ENCODE results near the gene TIMM23B.
"Not testable (repeated sequence)": the region's sequence is repeated elsewhere in the genome, so short reads cannot be mapped to it uniquely, and the experiment has no call there.

TIMM23B gene

DNA sequence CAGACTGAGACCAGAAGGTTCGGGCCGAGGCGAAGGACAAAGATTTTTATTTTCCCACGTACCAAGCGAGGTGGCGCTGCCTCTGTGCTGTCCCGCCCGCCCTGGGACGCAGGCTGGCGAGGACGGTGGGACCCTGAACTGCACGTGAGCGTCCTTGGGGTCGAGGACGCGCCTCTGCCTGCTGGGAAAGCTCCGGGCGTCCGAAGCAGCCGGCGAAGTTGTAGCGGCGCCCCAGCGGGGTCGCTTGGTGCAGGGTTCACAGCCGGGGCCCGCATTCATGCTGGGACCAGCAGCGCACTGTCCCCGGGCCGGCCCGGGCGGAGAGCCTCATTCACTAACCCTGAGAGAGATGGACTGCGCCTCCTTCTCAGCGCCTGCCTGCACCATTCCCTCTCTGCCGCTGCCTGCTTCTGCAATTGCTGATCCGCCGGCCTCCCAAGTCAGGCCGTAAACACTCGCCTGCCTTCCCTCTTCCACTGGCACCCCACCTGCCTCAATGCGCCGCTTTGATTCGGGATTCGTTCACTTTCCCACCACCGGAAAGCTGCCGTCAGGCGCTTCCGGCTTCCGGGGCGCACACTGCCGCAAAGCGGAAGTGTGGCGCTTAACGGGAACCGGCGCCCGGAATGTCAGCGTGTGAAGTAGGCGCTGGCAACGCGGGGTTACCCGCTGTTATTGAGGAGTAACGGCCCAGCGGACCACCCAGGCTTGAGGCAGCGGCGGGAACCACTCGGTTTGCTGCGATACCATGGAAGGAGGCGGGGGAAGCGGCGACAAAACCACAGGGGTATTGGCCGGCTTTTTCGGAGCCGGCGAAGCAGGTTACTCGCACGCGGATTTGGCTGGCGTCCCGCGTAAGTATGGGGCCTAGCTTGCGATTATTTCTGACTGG lies at the start of gene TIMM23B, which contains the start of gene PARG:
Gene TIMM23B, plus strand, starts transcription at position 607 of the 892 bp plus-strand sequence. Its CDS starts 142 bp downstream, at position 749.
Gene PARG, minus strand, starts transcription at position 581 of the 892 bp plus-strand sequence. Its CDS starts 302 bp downstream, at position 279.
- peak; percentile 76 to 78 for DNase-seq

GRCh38 chr10:49899999-49900398 lies 41.9 kb upstream of the TIMM23B start:
- DNase-seq, result not testable (repeated sequence)

DNA sequence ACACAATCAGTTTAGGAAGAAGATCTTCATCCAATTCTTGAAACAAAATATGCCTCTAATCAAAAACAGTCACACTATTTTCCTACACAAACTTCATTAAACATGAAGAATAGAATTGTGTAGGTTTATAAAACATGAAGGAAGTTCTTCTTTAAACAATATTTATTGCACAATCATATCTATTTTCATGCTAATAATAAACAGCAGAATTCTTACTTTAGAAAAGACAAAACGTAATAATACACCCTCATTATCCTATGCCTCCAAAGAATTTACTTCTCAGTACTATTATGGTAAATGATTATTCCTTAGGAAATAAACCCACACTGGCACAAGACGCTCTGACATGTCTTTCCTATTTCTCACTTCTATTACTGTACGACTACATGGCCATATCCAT lies 41.4 kb upstream of the TIMM23B start:
- not testable (repeated sequence) for DNase-seq

DNA sequence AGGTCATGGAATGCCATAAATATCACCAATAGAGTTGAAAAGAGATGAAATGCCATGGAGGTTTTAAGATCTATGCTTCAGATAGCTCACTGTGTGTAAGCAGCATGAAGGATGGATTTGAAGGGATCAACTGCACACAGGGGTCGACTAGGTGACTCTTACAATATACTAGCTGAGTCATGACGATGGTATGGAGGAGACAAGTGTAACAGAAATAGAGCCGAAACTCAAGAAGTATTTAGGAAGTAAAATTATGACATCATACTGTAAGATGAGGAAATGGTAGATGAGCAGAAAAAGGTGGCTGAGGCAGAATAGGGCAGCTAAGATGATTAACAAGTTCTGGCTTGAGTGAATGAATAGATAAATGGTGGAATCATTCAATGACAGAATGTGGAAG lies 38.0 kb upstream of the TIMM23B start:
- not testable (repeated sequence) for DNase-seq

GRCh38 chr10:49908290-49909080 lies 33.4 kb upstream of the TIMM23B start:
- not testable (repeated sequence) for DNase-seq

DNA sequence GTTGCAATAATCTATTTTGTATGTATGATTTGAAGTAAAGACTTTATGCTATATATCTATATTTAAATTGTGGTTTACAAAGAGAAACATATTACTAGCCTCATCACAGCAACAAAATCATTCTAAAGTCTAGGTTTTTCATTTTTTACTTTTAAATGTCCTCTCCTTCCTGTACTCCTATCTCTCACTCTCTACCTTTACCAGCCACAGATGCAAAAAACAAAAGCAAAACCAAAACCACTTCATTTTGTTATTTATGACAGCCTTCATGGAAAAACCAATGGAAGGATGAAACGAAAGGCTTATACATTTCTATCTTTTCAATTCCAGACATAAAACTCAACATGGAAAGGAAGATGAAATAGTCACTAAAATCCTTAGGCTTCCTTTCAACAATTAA lies 31.6 kb upstream of the TIMM23B start:
- not testable (repeated sequence) for DNase-seq

DNA sequence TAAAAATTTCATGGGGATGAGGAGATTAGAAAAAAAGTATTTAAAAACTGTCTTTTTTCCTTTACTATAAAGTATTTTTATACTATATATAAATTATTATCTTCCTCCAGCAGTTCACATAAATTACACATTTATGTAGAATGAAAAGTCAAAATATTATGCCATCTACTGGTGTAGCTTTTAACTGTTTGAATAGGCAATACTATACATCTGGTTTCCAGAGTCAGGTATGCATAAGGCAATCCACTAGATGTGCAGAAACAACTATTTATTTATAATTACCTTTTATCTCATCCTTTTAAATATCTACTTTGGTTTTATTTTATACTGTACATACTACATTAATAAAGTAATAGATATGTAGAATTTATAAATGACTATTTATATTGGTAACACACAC lies 25.4 kb upstream of the TIMM23B start:
- DNase-seq, result not testable (repeated sequence)

DNA sequence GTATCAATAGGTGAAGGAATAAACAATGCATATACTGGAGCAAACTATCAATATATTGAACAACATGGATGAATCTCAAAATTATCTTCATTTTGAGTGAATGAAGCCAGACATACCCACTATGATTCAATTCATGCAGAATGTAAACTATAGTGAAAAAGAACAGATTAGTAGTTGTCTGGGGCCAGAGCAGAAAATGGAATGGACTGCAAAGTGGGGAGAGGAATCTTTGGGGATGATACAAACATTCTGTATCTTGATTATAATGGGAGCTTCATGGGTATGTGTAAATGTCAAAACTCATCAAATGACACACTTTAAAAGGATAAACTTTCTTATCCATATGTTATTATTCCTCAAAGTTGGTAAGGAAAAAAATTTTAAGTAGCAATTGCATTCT lies 23.9 kb upstream of the TIMM23B start:
- not testable (repeated sequence) for DNase-seq

DNA sequence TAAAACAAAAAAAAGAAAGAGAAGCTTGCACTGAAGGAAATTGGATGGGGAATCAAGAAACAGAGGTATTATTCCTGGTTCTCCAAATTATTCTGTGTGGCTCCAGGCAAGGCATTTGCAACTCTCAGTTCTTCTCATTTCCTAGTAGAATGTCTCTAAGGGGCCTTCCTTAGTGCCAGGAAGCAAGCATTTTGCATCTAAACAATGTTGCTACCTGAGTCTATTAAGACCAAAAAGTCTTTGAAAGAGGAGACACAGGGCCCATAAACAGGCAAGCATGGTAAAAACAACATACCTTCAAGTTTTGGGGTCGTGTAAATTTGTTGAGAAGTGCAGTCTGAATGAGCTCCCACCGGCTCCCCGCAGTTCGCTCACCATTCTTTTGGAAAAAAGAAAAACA lies 19.8 kb upstream of the TIMM23B start:
- DNase-seq, result not testable (repeated sequence)

DNA sequence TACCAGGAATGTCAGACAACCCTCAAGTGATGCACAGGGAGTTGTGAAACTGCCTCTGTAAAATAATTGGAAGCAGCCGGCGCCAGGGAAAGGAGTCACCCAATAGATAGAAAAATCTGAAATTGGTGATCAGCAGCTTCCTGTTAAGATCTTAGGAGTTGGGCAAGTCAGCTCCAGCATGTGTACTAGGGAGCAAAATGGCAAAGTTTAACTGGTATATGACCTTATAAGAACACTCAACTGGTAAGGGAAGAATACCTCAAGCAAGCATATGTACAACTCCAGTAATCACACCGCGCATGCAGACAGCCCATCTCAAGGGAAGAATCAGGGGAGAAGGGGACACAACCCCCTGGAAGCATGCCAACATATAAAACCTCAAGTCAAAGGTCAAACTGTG lies 18.3 kb upstream of the TIMM23B start:
- DNase-seq, result not testable (repeated sequence)

DNA sequence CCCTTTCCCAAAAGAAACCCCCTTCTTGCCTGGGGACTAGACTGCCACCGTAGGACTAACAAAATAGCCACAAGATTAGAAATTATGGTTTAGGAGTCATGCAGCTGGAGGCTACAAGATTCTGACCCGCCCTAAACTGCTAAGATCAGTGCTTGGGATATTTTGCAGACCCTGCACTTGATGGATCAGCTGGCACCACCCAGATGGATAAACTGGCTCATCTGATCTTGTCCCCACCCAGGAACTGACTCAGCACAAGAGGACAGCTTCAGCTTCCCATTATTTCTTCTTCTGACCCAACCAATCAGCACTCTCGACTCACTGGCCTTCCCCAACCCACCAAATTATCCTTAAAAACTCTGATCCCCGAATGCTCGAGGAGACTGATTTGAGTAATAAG lies 10.6 kb upstream of the TIMM23B start:
- not testable (repeated sequence) for DNase-seq

- DNase-seq, result not testable (repeated sequence)
These were observed 9.7 kb upstream of the TIMM23B start for GRCh38 chr10:49931959-49932728.

GRCh38 chr10:49942339-49942705 lies 469 bp downstream of the TIMM23B start:
- DNase-seq, result not testable (repeated sequence)

DNA sequence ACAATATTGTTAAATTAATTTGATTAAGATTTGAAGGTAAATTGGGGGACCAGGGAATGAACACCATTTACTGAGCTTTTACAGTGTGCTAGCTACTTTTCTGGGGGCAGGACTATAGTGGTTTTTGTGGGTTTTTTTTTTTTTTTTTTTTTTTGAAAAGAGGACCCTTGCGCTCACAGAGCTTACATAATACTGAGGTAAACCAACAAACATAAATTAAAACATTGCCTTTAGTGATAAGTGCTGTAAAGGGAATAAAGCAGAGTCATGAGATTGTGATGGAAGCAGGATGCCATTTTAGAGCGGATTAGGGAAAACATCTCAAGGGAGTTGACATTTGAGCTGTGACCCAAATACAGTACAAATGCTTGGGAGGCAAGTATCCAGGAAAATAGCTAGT lies 1.8 kb downstream of the TIMM23B start:
- DNase-seq, result not testable (repeated sequence)

DNA sequence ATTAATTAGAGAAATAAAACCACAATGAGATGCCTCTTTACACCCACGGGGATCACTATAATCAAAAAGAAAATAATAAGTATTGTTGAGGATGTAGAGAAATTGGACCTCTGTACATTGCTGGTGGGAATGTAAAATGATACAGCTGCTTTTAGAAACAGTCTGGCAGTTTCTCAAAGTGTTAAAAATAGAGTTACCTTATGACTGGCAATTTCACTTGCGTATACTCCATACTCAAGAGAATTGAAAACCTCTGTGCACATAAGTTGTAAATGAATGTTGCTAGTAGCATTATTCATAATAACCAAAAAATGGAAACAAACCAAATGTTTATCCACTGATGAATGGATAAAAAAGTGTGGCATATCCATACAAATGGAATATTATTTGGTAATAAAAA lies 6.3 kb downstream of the TIMM23B start:
- not testable (repeated sequence) for DNase-seq

- DNase-seq, result not testable (repeated sequence)
These were observed 6.9 kb downstream of the TIMM23B start for GRCh38 chr10:49948737-49949136.

DNA sequence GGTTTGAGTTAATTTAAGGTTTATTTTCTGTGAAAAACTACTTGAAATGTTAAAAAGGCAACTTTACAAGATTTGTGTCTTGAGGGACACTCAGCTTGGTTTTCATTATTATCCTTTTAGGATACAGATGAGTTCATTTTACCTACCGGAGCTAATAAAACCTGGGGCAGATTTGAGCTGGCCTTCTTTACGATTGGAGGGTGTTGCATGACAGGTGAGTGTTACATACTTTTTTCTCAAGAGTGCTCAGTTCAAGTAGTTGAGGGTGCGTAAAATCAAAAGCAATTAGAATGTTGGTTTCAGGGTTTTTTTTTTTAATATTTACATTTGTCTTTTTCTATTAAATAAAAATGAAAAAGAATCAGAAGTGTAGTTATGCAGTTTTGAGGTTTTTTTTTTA lies 10.2 kb downstream of the TIMM23B start:
- not testable (repeated sequence) for DNase-seq

- not testable (repeated sequence) for DNase-seq
These were observed 11.3 kb downstream of the TIMM23B start for GRCh38 chr10:49953122-49953521.

- not testable (repeated sequence) for DNase-seq
These were observed 28.5 kb downstream of the TIMM23B start for GRCh38 chr10:49970331-49970857.

DNA sequence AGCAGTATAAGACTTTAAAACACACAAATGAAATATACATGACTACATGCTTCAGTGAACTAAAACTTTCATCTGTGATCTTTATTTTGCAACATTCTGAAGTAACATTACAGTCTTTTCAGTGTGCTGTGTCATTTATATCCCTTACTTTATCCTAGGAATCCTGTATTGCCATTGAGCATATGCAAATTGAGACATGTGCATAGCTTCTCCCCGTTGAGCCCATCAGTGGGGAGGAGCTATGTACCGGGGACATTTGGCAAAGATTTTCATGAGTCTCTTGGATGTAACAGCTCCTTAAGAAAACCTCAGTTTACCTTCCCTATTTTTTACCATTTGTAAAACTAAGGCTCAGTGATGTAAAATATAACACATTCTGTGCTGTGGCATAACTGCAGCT lies 29.6 kb downstream of the TIMM23B start:
- not testable (repeated sequence) for DNase-seq

DNA sequence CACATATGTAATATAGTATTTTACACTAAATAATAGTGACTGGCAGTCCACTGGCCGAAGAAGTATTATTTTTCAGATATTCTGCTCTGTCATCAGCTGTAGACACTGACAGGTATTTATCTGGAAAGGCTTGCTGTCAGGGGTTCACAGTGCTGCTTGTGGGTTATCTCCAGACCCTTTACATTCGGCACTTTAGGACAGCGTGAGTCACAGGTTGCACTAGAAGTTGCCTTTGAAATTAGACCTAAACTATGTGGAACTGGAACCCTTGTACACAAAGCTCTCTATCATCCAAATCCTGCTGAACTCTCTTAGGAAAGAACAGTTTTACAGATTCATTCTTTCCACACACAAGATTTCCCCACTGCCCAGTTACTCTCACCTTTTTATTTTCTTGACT lies 30.2 kb downstream of the TIMM23B start:
- DNase-seq, result not testable (repeated sequence)

- not testable (repeated sequence) for DNase-seq
These were observed 35.9 kb downstream of the TIMM23B start for GRCh38 chr10:49977756-49978155.

Measured in activated CD4-positive, alpha-beta T cell treated with anti-CD3 and anti-CD28 coated beads, Interleukin-2, amount 50 U/mL, for 48 hours (primary cell).